GM12872 (cell line): ENCODE results near the gene KCNH2.

Experiments used
- CTCF ChIP-seq: IDR thresholded peaks from 3 replicates; pipeline ENCODE4 v1.5.1; 2011; ENCODE audit warnings: low read depth, mild to moderate bottlenecking, low read length, moderate library complexity; ENCODE audit not compliant: insufficient read depth

KCNH2 gene

GRCh38 chr7:150942591-150943452, 35.3 kb downstream of the KCNH2 start:
- no peak for TF ChIP-seq CTCF

- TF ChIP-seq CTCF = no peak
Measured at GRCh38 chr7:150942001-150942590, 36.0 kb downstream of the KCNH2 start.

- no peak for TF ChIP-seq CTCF
Measured at GRCh38 chr7:150941351-150942000, 36.6 kb downstream of the KCNH2 start.

GRCh38 chr7:150940431-150941102, 37.6 kb downstream of the KCNH2 start:
- no peak for TF ChIP-seq CTCF

GRCh38 chr7:150939466-150939865, 38.7 kb downstream of the KCNH2 start:
- no peak for TF ChIP-seq CTCF

- TF ChIP-seq CTCF = no peak
Measured at GRCh38 chr7:150939052-150939451, 39.1 kb downstream of the KCNH2 start.

- no peak for TF ChIP-seq CTCF
Measured at GRCh38 chr7:150938566-150938965, 39.6 kb downstream of the KCNH2 start.
